Measurements from ENCODE around the gene MUC4. TPM values are rescaled to one million over a fixed set of nuclear protein-coding genes. Genes with fewer than 3 reads are reported as not detected.

The MUC4 gene
- polyA plus RNA-seq, 1 donor: 4.4 TPM

DNA sequence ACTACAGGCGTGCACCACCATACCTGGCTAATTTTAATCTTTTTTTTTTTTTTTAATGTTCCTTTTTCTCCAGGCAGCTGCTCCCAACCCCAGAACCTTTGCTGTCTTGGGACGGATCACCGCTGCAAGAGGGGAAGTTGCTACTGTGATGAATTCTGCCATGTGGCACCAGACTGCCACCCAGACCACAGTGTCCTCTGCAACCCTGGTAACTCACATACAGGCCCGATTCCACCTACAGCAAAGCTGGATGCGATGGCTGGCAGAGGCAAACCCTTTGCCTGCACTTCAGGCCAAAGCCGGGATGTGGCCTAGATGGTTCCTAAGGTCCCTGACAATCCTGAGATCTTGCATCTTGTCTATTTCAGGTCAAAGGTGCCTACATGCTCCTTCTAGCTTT, 103.7 kb downstream of the MUC4 start:
- no peaks in the 10 kb centered on the region for H3K27me3 ChIP-seq (ENCODE audit: control insufficient read depth, insufficient read depth, low read length)
- DNase-seq: no peak
- 100% methylated on average over 2 of the region's 6 CpGs for WGBS (ENCODE audit: insufficient coverage, low lambda C conversion rate)
- no peaks in the 10 kb centered on the region for H3K4me1 ChIP-seq (ENCODE audit: control insufficient read depth, insufficient read depth, low read length)
- H3K36me3 ChIP-seq (ENCODE audit: control insufficient read depth, insufficient read depth, low read length): peaks cover 34% of the 10 kb centered on the region
- H3K4me3 ChIP-seq (ENCODE audit: low read length): no peak overlapping the region
- no peak overlapping the region for H3K27ac ChIP-seq (ENCODE audit: low read length)
- no peaks in the 10 kb centered on the region for H3K9me3 ChIP-seq (ENCODE audit: control insufficient read depth, low read depth, low read length)

DNA sequence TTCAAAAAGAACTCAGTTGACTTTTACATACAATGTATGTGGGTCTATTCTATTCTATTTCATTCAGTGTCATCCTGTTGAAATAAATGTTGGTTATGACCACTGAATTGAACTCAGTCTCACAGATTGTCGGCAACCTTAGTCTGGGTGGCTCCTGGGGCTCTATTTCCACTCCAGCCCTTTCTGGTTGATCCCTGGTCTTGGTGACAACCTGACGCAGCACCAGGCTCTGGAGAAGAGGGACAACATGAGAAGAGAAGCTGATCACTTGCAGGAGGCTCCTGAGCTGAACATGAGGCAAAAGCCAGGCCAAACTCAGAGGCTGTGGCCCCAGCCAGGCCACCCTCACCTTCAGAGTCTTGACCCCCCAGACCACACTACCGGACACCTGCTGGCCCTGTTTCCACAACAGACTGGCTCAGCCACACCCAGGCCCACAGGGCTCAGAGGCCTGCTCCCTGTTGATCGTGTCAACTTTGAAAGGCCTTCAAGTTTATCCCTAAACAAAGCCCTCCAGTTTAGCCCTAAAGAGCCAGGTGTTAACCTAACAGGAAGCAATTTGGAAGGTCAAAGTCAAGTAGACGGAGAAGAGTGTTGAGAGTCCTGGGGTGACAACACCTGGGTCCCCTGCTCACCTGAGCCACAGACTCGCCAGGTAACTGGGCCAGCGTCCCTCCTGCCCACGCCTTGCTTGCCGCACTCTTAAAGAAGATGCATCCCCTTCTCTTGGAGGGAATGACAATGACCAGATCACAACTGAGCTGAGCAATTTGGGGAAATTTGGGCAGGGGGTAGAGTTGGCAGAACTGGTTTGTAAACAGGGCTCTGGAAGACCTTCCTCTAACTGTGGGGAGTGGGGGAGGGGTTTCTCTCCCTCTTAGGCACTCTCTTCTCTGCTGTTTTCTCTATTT, 106.4 kb downstream of the MUC4 start:
- WGBS (ENCODE audit: insufficient coverage, low lambda C conversion rate): 63% methylated on average over 9 of the region's 9 CpGs
- Histone ChIP-seq H3K36me3 (ENCODE audit: control insufficient read depth, insufficient read depth, low read length) (peaks cover 21% of the 10 kb centered on the region), H3K27ac (ENCODE audit: low read length) (no peak overlapping the region), H3K4me1 (ENCODE audit: control insufficient read depth, insufficient read depth, low read length) (no peaks in the 10 kb centered on the region), H3K27me3 (ENCODE audit: control insufficient read depth, insufficient read depth, low read length) (no peaks in the 10 kb centered on the region), H3K4me3 (ENCODE audit: low read length) (no peak overlapping the region), H3K9me3 (ENCODE audit: control insufficient read depth, low read depth, low read length) (no peaks in the 10 kb centered on the region)
- DNase-seq: peak in 1 of 2 donors; percentile 65

DNA sequence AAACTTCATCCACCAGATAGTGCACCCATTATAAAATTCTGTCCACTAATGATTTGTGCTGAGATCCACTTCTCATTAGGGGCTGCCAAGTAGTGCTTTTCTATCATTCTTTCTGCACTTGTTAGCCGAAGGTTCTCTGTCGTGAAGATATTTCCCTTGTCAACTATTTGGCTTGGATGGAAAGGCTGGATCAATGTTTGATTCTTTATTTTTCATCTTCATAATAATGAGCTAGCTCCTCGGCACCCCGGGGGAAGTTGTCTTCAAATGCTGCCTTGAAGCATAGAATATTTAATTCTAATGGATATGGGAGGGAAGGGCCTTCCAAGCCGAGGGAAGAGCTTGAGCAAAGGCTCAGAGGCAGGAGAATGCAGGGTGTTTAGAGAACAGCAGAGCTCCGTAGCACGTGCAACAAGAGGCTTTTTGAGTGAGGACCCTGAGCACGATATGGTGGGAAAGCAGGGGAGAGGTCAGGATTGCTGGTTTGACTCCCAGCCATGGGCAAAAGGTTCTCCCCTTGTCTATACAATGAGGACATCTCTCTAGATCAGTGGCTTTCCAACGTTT, 107.2 kb downstream of the MUC4 start:
- WGBS (ENCODE audit: insufficient coverage, low lambda C conversion rate): 70% methylated on average over 9 of the region's 9 CpGs
- Histone ChIP-seq H3K36me3 (ENCODE audit: control insufficient read depth, insufficient read depth, low read length) (peaks cover 17% of the 10 kb centered on the region), H3K4me3 (ENCODE audit: low read length) (no peak overlapping the region), H3K9me3 (ENCODE audit: control insufficient read depth, low read depth, low read length) (no peaks in the 10 kb centered on the region), H3K4me1 (ENCODE audit: control insufficient read depth, insufficient read depth, low read length) (no peaks in the 10 kb centered on the region), H3K27ac (ENCODE audit: low read length) (no peak overlapping the region), H3K27me3 (ENCODE audit: control insufficient read depth, insufficient read depth, low read length) (no peaks in the 10 kb centered on the region)
- no peak for DNase-seq

DNA sequence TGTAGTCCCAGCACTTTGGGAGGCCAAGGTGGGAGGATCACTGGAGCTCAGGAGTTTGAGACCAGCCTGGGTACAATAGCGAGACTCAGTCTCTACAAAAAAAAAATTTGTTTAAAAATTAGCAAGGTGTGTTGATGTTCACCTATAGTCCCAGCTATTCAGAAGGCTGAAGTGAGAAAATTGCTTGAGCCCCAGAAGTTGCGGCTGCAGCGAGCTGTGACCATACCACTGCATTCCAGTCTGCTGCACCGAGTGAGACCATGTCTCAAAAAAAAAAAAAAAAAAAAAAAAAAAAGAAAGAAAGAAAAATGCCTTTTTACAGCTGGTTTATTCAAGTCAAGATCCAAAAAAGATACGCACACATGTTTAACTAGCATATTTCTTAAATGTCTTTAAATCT, 108.0 kb downstream of the MUC4 start:
- Histone ChIP-seq H3K36me3 (ENCODE audit: control insufficient read depth, insufficient read depth, low read length) (peaks cover 10% of the 10 kb centered on the region), H3K4me1 (ENCODE audit: control insufficient read depth, insufficient read depth, low read length) (no peaks in the 10 kb centered on the region), H3K9me3 (ENCODE audit: control insufficient read depth, low read depth, low read length) (no peaks in the 10 kb centered on the region), H3K27me3 (ENCODE audit: control insufficient read depth, insufficient read depth, low read length) (no peaks in the 10 kb centered on the region), H3K27ac (ENCODE audit: low read length) (no peak overlapping the region), H3K4me3 (ENCODE audit: low read length) (no peak overlapping the region)
- DNase-seq: peak in 1 of 2 donors; percentile 3
- 97% methylated on average over 5 of the region's 5 CpGs for WGBS (ENCODE audit: insufficient coverage, low lambda C conversion rate)

DNA sequence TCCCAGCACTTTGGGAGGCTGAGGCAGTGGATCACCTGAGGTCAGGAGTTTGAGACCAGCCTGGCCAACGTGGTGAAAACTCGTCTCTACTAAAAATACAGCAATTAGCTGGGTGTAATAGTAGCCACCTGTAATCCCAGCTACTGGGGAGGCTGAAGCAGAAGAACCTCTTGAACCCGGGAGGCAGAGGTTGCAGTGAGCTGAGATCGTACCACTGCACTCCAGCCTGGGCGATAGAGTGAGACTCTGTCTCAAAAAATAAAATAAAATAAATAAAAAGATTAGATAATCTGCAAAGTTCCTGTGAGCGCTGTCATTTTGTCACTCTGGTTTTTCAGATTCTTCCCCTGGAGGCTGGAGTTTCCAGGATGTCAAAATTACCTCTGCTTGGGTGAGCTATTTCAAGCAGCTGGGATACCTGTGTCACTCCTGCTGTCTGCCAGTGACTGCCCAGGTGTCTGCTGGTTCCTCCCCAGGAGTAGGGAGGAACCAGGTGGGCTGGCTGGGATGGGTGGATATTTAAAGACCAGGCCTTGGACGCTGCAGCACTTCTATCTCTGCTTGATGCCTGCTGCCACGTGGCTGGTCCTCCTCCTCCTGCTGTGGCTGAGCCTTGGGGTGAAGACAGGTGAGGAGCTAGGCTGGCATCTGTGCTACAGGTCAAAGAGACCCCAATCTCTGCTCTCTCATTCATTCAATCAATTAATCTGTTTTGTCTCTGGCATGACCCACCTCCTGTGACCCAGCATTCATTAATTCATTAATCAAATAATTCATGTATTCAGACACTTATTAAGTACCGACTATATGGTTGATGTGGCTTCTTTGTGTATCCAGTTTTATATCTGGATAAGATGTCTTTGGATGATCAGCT, 110.5 kb downstream of the MUC4 start:
- WGBS (ENCODE audit: insufficient coverage, low lambda C conversion rate): 83% methylated on average over 8 of the region's 9 CpGs
- H3K4me3 ChIP-seq (ENCODE audit: low read length): no peak overlapping the region
- no peaks in the 10 kb centered on the region for H3K9me3 ChIP-seq (ENCODE audit: control insufficient read depth, low read depth, low read length)
- H3K27me3 ChIP-seq (ENCODE audit: control insufficient read depth, insufficient read depth, low read length): no peaks in the 10 kb centered on the region
- no peak overlapping the region for H3K27ac ChIP-seq (ENCODE audit: low read length)
- peaks cover 14% of the 10 kb centered on the region for H3K36me3 ChIP-seq (ENCODE audit: control insufficient read depth, insufficient read depth, low read length)
- DNase-seq: peak in 1 of 2 donors; percentile 19
- H3K4me1 ChIP-seq (ENCODE audit: control insufficient read depth, insufficient read depth, low read length): no peaks in the 10 kb centered on the region

DNA sequence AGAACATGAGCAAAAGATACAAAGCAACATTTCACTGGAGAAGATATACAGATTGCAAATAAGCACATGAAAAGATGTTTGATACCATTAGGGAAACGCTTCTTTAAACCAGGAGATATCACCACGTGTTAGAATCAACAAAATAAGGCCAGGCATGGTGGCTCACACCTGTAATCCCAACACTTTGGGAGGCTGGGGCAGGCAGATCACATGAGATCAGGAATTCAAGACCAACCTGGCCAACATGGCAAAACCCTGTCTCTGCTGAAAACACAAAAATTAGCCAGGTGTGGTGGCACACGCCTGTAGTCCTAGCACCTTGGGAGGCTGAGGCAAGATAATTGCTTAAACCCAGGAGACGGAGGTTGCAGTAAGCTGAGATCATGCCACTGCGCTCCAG, 111.4 kb downstream of the MUC4 start:
- Histone ChIP-seq H3K4me3 (ENCODE audit: low read length) (no peak overlapping the region), H3K4me1 (ENCODE audit: control insufficient read depth, insufficient read depth, low read length) (no peaks in the 10 kb centered on the region), H3K9me3 (ENCODE audit: control insufficient read depth, low read depth, low read length) (no peaks in the 10 kb centered on the region), H3K27me3 (ENCODE audit: control insufficient read depth, insufficient read depth, low read length) (no peaks in the 10 kb centered on the region), H3K36me3 (ENCODE audit: control insufficient read depth, insufficient read depth, low read length) (peaks cover 14% of the 10 kb centered on the region), H3K27ac (ENCODE audit: low read length) (no peak overlapping the region)
- WGBS (ENCODE audit: insufficient coverage, low lambda C conversion rate): 90% methylated on average over 4 of the region's 5 CpGs
- DNase-seq: no peak

DNA sequence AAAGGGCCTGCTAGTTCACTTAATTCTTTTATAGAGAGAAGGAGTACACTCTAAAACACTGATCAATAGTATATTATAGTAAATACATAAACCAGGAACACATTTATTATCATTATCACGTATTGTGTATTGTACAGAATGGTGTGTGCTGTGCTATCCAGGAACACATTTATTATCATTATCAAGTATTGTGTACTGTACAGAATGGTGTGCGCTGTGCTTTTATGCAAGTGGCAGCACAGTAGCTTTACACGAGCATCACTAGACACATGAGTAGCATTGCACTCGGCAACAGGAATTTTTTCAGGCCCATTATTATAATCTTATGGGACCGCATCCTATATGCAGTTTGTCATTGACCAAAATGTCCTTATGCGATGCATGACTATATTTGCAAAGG, 111.9 kb downstream of the MUC4 start:
- Histone ChIP-seq H3K36me3 (ENCODE audit: control insufficient read depth, insufficient read depth, low read length) (peaks cover 16% of the 10 kb centered on the region), H3K27me3 (ENCODE audit: control insufficient read depth, insufficient read depth, low read length) (no peaks in the 10 kb centered on the region), H3K27ac (ENCODE audit: low read length) (no peak overlapping the region), H3K4me3 (ENCODE audit: low read length) (no peak overlapping the region), H3K4me1 (ENCODE audit: control insufficient read depth, insufficient read depth, low read length) (no peaks in the 10 kb centered on the region), H3K9me3 (ENCODE audit: control insufficient read depth, low read depth, low read length) (no peaks in the 10 kb centered on the region)
- DNase-seq: peak in 1 of 2 donors; percentile 52
- 82% methylated on average over 6 of the region's 6 CpGs for WGBS (ENCODE audit: insufficient coverage, low lambda C conversion rate)

DNA sequence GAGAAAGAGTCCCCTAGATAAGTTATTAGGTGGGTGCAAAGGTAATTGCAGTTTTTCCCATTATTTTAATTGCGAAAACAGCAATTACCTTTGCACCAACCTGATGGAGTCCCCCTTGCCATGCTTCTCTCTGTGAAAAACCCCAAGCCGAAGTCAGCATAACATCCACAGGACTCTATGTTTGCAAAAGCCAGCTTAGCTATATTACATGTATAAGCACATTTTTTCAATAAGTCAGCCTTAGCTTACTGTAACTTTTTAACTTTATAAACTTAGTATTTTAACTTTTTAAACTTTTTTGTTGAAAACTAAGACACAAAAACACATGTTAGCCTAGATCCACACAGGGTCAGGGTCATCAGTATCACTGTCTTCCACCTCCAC, 112.3 kb downstream of the MUC4 start:
- H3K4me3 ChIP-seq (ENCODE audit: low read length): no peak overlapping the region
- H3K27ac ChIP-seq (ENCODE audit: low read length): no peak overlapping the region
- no peaks in the 10 kb centered on the region for H3K27me3 ChIP-seq (ENCODE audit: control insufficient read depth, insufficient read depth, low read length)
- DNase-seq: peak in 1 of 2 donors; percentile 33
- WGBS (ENCODE audit: insufficient coverage, low lambda C conversion rate): 93% methylated on average over 2 of the region's 2 CpGs
- H3K36me3 ChIP-seq (ENCODE audit: control insufficient read depth, insufficient read depth, low read length): peaks cover 20% of the 10 kb centered on the region
- no peaks in the 10 kb centered on the region for H3K4me1 ChIP-seq (ENCODE audit: control insufficient read depth, insufficient read depth, low read length)
- no peaks in the 10 kb centered on the region for H3K9me3 ChIP-seq (ENCODE audit: control insufficient read depth, low read depth, low read length)

DNA sequence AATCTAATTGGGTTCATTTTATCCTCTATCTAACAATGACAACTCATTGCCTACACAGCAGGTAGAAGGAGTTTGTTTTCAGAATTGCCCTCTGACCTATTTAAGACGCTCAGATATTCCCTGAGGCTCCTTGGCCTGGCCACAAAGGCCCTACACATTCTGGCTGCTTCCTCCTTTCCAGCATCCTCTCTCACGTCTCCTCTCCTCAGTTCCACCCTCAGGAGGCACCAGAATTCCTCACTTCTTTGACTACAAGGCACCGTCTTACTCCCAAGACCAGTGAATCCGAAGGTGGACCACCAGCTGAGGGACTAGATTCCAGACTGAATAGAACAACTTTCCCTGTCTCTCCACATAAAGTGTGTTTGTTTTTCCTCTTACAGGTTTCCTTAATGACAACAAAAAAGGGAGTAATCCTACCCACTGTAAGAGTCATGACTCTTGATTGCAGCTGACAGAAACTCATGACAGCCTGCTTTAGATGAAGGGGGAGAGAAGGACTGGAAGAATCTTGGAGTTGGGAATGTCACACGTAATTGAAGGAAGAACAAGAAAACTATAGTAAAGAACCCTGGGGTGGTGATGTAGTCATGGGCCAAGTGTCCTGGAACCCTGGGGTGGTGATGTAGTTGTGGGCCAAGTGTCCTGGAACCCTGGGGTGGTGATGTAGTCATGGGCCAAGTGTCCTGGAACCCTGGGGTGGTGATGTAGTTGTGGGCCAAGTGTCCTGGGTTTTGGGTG, 112.9 kb downstream of the MUC4 start:
- Histone ChIP-seq H3K4me3 (ENCODE audit: low read length) (no peak overlapping the region), H3K36me3 (ENCODE audit: control insufficient read depth, insufficient read depth, low read length) (peaks cover 25% of the 10 kb centered on the region), H3K4me1 (ENCODE audit: control insufficient read depth, insufficient read depth, low read length) (no peaks in the 10 kb centered on the region), H3K27me3 (ENCODE audit: control insufficient read depth, insufficient read depth, low read length) (no peaks in the 10 kb centered on the region), H3K27ac (ENCODE audit: low read length) (no peak overlapping the region), H3K9me3 (ENCODE audit: control insufficient read depth, low read depth, low read length) (no peaks in the 10 kb centered on the region)
- 83% methylated on average over 4 of the region's 5 CpGs for WGBS (ENCODE audit: insufficient coverage, low lambda C conversion rate)
- peak in 1 of 2 donors; percentile 40 for DNase-seq

DNA sequence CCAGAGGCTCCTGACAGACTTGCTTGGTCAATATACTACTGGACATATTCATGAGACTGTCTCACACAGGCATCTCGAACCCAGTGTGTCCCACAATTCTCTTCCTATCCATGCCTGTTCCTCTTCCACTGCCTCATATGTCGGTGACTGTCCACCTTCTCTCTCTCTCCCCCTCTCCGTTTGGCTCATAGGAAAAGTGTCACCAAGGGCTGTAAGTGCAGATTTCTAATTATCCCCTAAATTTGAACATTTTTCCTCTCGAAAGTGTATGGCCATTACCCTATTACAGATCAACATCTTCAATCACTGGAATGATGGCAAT, 113.4 kb downstream of the MUC4 start:
- DNase-seq: peak in 1 of 2 donors; percentile 17
- Histone ChIP-seq H3K36me3 (ENCODE audit: control insufficient read depth, insufficient read depth, low read length) (peaks cover 30% of the 10 kb centered on the region), H3K4me1 (ENCODE audit: control insufficient read depth, insufficient read depth, low read length) (no peaks in the 10 kb centered on the region), H3K9me3 (ENCODE audit: control insufficient read depth, low read depth, low read length) (no peaks in the 10 kb centered on the region), H3K4me3 (ENCODE audit: low read length) (no peak overlapping the region), H3K27me3 (ENCODE audit: control insufficient read depth, insufficient read depth, low read length) (no peaks in the 10 kb centered on the region), H3K27ac (ENCODE audit: low read length) (no peak overlapping the region)
- WGBS (ENCODE audit: insufficient coverage, low lambda C conversion rate): 83% methylated on average over 4 of the region's 4 CpGs

Measured in large intestine (tissue), 3 donors.